ENCODE measurements around the gene DEFB131A.
"Not testable (repeated sequence)": the region's sequence is repeated elsewhere in the genome, so short reads cannot be mapped to it uniquely, and the experiment has no call there.

Gene DEFB131A

DNA sequence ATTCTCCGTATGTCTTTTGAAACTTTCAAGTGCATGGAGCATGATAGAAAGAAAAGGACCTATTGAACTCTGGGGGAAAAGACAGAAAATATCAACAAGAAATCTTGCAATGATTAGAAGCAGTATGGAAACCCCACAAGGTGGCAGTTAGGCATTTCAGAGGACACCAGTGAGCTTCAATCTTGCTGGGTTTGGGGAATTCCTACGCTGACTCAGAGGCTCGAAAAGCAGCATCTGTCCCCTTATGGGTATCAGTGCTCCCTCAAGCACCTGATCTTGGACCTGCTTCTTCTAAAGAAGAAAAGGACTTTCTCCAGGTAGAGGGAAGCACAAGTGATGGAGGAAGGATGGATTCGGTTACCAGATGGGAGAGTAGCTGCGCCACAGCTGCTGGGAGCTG is 10.8 kb downstream of the DEFB131A start:
- not testable (repeated sequence) for H3K27me3 ChIP-seq (ENCODE audit: control insufficient read depth, insufficient read depth, low read length); H3K4me3 ChIP-seq (ENCODE audit: low read length); H3K9me3 ChIP-seq (ENCODE audit: control insufficient read depth, low read length); H3K9ac ChIP-seq (ENCODE audit: low read length); H3K36me3 ChIP-seq (ENCODE audit: control insufficient read depth, insufficient read depth, low read length)
- H3K4me1 ChIP-seq (ENCODE audit: control insufficient read depth, insufficient read depth, low read length), result peaks cover 20% of the 10 kb centered on the region

- not testable (repeated sequence) for H3K9ac ChIP-seq (ENCODE audit: low read length)
Measured at GRCh38 chr4:9479466-9479865, 35.3 kb downstream of the DEFB131A start.

GRCh38 chr4:9480066-9480465 is 35.9 kb downstream of the DEFB131A start:
- not testable (repeated sequence) for H3K9ac ChIP-seq (ENCODE audit: low read length); H3K9me3 ChIP-seq (ENCODE audit: control insufficient read depth, low read length); H3K4me1 ChIP-seq (ENCODE audit: control insufficient read depth, insufficient read depth, low read length); H3K27me3 ChIP-seq (ENCODE audit: control insufficient read depth, insufficient read depth, low read length); H3K4me3 ChIP-seq (ENCODE audit: low read length); H3K36me3 ChIP-seq (ENCODE audit: control insufficient read depth, insufficient read depth, low read length)

More at GRCh38 chr4:9479466-9479865, 35.3 kb downstream of the DEFB131A start:
- H3K4me3 ChIP-seq (ENCODE audit: low read length); H3K9me3 ChIP-seq (ENCODE audit: control insufficient read depth, low read length); H3K36me3 ChIP-seq (ENCODE audit: control insufficient read depth, insufficient read depth, low read length); H3K27me3 ChIP-seq (ENCODE audit: control insufficient read depth, insufficient read depth, low read length); H3K4me1 ChIP-seq (ENCODE audit: control insufficient read depth, insufficient read depth, low read length): not testable (repeated sequence)

- not testable (repeated sequence) for H3K27me3 ChIP-seq (ENCODE audit: control insufficient read depth, insufficient read depth, low read length); H3K9ac ChIP-seq (ENCODE audit: low read length); H3K4me1 ChIP-seq (ENCODE audit: control insufficient read depth, insufficient read depth, low read length); H3K36me3 ChIP-seq (ENCODE audit: control insufficient read depth, insufficient read depth, low read length); H3K9me3 ChIP-seq (ENCODE audit: control insufficient read depth, low read length); H3K4me3 ChIP-seq (ENCODE audit: low read length)
Measured at GRCh38 chr4:9482871-9483270, 38.7 kb downstream of the DEFB131A start.

DNA sequence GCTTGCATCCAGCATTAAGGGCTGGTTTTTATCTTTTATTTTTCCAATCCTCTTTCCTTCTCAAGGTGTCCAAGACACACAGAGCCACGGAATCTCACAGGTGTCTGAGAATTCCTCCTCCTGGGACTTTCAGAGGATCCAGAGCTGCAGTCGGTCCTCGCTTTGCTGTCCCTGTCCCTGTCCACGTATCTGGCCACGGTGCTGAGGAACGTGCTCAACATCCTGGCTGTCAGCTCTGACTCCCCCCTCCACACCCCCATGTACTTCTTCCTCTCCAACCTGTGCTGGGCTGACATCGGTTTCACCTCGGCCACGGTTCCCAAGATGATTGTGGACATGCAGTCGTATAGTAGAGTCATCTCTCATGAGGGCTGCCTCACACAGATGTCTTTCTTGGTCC is 39.5 kb downstream of the DEFB131A start:
- not testable (repeated sequence) for H3K4me3 ChIP-seq (ENCODE audit: low read length); H3K27me3 ChIP-seq (ENCODE audit: control insufficient read depth, insufficient read depth, low read length); H3K36me3 ChIP-seq (ENCODE audit: control insufficient read depth, insufficient read depth, low read length); H3K9me3 ChIP-seq (ENCODE audit: control insufficient read depth, low read length); H3K9ac ChIP-seq (ENCODE audit: low read length); H3K4me1 ChIP-seq (ENCODE audit: control insufficient read depth, insufficient read depth, low read length)

GRCh38 chr4:9486880-9487279 is 42.7 kb downstream of the DEFB131A start:
- H3K9me3 ChIP-seq (ENCODE audit: control insufficient read depth, low read length); H3K4me1 ChIP-seq (ENCODE audit: control insufficient read depth, insufficient read depth, low read length); H3K36me3 ChIP-seq (ENCODE audit: control insufficient read depth, insufficient read depth, low read length); H3K9ac ChIP-seq (ENCODE audit: low read length); H3K4me3 ChIP-seq (ENCODE audit: low read length); H3K27me3 ChIP-seq (ENCODE audit: control insufficient read depth, insufficient read depth, low read length): not testable (repeated sequence)

GRCh38 chr4:9488796-9489195 is 44.6 kb downstream of the DEFB131A start:
- not testable (repeated sequence) for H3K9me3 ChIP-seq (ENCODE audit: control insufficient read depth, low read length); H3K4me3 ChIP-seq (ENCODE audit: low read length); H3K9ac ChIP-seq (ENCODE audit: low read length); H3K36me3 ChIP-seq (ENCODE audit: control insufficient read depth, insufficient read depth, low read length); H3K27me3 ChIP-seq (ENCODE audit: control insufficient read depth, insufficient read depth, low read length); H3K4me1 ChIP-seq (ENCODE audit: control insufficient read depth, insufficient read depth, low read length)

DNA sequence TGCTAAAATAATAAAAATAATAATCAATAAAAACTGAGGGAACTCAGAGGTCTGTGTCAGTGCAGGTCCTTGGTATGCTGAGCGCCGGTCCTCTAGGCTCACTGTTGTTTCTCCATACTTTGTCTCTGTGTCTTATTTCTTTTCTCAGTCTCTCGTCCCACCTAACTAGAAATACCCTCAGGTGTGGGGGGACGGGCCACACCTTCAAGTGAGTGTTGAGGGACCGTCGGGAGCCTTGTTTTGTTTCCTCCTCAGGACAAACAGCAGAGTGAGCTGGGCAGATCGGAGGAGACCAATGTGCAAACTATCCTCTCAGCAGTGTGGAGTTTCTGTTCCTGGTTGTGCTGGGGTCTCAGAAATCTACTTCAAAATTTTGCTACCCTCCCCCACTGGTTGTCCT is 46.3 kb downstream of the DEFB131A start:
- H3K27me3 ChIP-seq (ENCODE audit: control insufficient read depth, insufficient read depth, low read length); H3K9me3 ChIP-seq (ENCODE audit: control insufficient read depth, low read length); H3K36me3 ChIP-seq (ENCODE audit: control insufficient read depth, insufficient read depth, low read length); H3K4me3 ChIP-seq (ENCODE audit: low read length); H3K9ac ChIP-seq (ENCODE audit: low read length); H3K4me1 ChIP-seq (ENCODE audit: control insufficient read depth, insufficient read depth, low read length): not testable (repeated sequence)

GRCh38 chr4:9490986-9491385 is 46.8 kb downstream of the DEFB131A start:
- H3K27me3 ChIP-seq (ENCODE audit: control insufficient read depth, insufficient read depth, low read length); H3K36me3 ChIP-seq (ENCODE audit: control insufficient read depth, insufficient read depth, low read length); H3K9me3 ChIP-seq (ENCODE audit: control insufficient read depth, low read length); H3K9ac ChIP-seq (ENCODE audit: low read length); H3K4me1 ChIP-seq (ENCODE audit: control insufficient read depth, insufficient read depth, low read length); H3K4me3 ChIP-seq (ENCODE audit: low read length): not testable (repeated sequence)

- H3K4me1 ChIP-seq (ENCODE audit: control insufficient read depth, insufficient read depth, low read length); H3K9me3 ChIP-seq (ENCODE audit: control insufficient read depth, low read length); H3K36me3 ChIP-seq (ENCODE audit: control insufficient read depth, insufficient read depth, low read length); H3K9ac ChIP-seq (ENCODE audit: low read length); H3K27me3 ChIP-seq (ENCODE audit: control insufficient read depth, insufficient read depth, low read length); H3K4me3 ChIP-seq (ENCODE audit: low read length): not testable (repeated sequence)
Measured at GRCh38 chr4:9493589-9493988, 49.4 kb downstream of the DEFB131A start.

GRCh38 chr4:9494256-9495035 is 50.2 kb downstream of the DEFB131A start:
- H3K4me1 ChIP-seq (ENCODE audit: control insufficient read depth, insufficient read depth, low read length); H3K4me3 ChIP-seq (ENCODE audit: low read length); H3K9me3 ChIP-seq (ENCODE audit: control insufficient read depth, low read length); H3K36me3 ChIP-seq (ENCODE audit: control insufficient read depth, insufficient read depth, low read length); H3K9ac ChIP-seq (ENCODE audit: low read length); H3K27me3 ChIP-seq (ENCODE audit: control insufficient read depth, insufficient read depth, low read length): not testable (repeated sequence)

DNA sequence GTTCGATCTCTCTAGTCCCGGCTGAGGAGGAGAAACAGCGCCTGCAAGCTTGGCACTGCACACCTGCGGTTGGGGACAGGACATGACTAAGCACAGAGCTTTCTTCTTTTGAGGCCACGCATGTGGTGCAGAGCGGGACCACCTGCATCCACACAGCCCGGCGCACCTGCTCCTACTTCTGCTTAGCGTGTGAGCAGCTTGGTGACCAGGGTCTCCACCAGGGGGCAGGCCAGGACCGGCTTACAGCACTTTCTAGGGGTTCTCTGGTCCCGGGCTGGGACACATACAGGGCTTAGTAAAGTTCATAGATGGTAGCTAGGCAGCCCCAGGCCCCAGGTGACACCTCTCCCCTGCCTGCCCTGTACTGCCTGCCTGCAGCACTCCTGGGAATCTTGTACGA is 51.2 kb downstream of the DEFB131A start:
- not testable (repeated sequence) for H3K36me3 ChIP-seq (ENCODE audit: control insufficient read depth, insufficient read depth, low read length); H3K9ac ChIP-seq (ENCODE audit: low read length); H3K9me3 ChIP-seq (ENCODE audit: control insufficient read depth, low read length); H3K4me3 ChIP-seq (ENCODE audit: low read length); H3K27me3 ChIP-seq (ENCODE audit: control insufficient read depth, insufficient read depth, low read length); H3K4me1 ChIP-seq (ENCODE audit: control insufficient read depth, insufficient read depth, low read length)
